Lower leg skin (tissue), 4 donors: Measurements from ENCODE around the gene HAAO. TPM values are rescaled to one million over a fixed set of nuclear protein-coding genes. Genes with fewer than 3 reads are reported as not detected.

Source experiments
- DNase-seq, 2 donors: peaks; one replicate each; pipeline ENCODE4 v3.0.0-alpha.2; 2019; ENCODE audit warnings: low spot score in 2 of 2
- H3K4me3 ChIP-seq: fragments of 200-600 bp; sonication (generic); 2 replicates; pipeline ENCODE4 v1.5.1; 2017; ENCODE audit warnings: mild to moderate bottlenecking, low read depth; ENCODE audit not compliant: poor library complexity, severe bottlenecking
- POLR2A ChIP-seq, 2 donors: fragments of 450-650 bp; IDR thresholded peaks; one replicate each; pipeline ENCODE4 v1.6.1; 2016 to 2017; ENCODE audit warnings: antibody characterized with exemption in 2 of 2, mild to moderate bottlenecking in 1 of 2, moderate library complexity in 1 of 2
- WGBS, 2 donors: methylation state at CpG; one replicate each; pipeline ENCODE4 v1.1.5; 2018; 5-methylcytosine and 5-hydroxymethylcytosine counted together
- intact Hi-C: fragments of 100-400 bp; cut with DNase I; formaldehyde crosslinking; loops from one replicate; pipeline ENCODE4 v1.15.0; 2023; ENCODE audit warnings: low total_unique reads
- total RNA-seq, 4 donors: library from RNA; depleted of rRNA; stranded (reverse); fragments of >200 nt; gene quantifications; one replicate each; pipeline ENCODE4 v1.1.0, GENCODE V29; 2016
- TF ChIP-seq, protein P1 (sequence below), 3 donors: fragments of 450-650 bp; IDR thresholded peaks; one replicate each; pipeline ENCODE4 v1.5.1; 2016; ENCODE audit warnings: antibody characterized with exemption in 3 of 3, mild to moderate bottlenecking in 3 of 3, moderate library complexity in 2 of 3

HAAO gene
- total RNA-seq, 4 donors from 2014 or later: 1.7 to 4.3 (median 3.3) TPM

DNA sequence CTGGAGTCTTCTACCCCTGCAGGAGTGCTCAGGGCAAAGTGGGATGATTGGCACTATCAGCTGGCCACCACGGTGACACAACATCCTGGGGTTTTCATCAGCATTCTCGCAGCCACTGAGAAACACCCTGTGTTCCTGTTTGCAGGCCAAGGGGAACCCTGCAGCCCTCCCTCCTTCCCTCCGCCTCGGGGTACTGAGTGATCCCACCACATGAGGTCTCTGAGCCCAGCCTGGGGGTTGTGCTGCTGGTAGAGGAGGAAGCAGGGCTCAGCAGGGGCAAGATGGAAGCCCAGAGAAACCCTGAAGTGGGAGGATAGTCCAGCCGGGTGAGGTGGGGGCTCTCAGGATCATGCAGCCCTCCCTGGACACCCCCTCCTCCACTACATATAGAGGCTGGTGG lies 28.3 kb downstream of the HAAO start, which contains the start of gene OXER1:
Gene OXER1 (minus strand): TSS at position 40 of the 400 bp plus-strand sequence. CDS start 73 bp downstream, outside the sequence.
- H3K4me3 ChIP-seq: no peak within 1 kb of the TSS
- no peak for TF ChIP-seq POLR2A (IDR thresholded peaks at IDR 0.05)
- TF ChIP-seq, protein P1, sequence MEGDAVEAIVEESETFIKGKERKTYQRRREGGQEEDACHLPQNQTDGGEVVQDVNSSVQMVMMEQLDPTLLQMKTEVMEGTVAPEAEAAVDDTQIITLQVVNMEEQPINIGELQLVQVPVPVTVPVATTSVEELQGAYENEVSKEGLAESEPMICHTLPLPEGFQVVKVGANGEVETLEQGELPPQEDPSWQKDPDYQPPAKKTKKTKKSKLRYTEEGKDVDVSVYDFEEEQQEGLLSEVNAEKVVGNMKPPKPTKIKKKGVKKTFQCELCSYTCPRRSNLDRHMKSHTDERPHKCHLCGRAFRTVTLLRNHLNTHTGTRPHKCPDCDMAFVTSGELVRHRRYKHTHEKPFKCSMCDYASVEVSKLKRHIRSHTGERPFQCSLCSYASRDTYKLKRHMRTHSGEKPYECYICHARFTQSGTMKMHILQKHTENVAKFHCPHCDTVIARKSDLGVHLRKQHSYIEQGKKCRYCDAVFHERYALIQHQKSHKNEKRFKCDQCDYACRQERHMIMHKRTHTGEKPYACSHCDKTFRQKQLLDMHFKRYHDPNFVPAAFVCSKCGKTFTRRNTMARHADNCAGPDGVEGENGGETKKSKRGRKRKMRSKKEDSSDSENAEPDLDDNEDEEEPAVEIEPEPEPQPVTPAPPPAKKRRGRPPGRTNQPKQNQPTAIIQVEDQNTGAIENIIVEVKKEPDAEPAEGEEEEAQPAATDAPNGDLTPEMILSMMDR (IDR thresholded peaks at IDR 0.05): no peak
- 76 to 83% methylated on average over 5 of the region's 5 CpGs for WGBS, 2 donors
- DNase-seq: no peak
- intact Hi-C loops: no loop called here

DNA sequence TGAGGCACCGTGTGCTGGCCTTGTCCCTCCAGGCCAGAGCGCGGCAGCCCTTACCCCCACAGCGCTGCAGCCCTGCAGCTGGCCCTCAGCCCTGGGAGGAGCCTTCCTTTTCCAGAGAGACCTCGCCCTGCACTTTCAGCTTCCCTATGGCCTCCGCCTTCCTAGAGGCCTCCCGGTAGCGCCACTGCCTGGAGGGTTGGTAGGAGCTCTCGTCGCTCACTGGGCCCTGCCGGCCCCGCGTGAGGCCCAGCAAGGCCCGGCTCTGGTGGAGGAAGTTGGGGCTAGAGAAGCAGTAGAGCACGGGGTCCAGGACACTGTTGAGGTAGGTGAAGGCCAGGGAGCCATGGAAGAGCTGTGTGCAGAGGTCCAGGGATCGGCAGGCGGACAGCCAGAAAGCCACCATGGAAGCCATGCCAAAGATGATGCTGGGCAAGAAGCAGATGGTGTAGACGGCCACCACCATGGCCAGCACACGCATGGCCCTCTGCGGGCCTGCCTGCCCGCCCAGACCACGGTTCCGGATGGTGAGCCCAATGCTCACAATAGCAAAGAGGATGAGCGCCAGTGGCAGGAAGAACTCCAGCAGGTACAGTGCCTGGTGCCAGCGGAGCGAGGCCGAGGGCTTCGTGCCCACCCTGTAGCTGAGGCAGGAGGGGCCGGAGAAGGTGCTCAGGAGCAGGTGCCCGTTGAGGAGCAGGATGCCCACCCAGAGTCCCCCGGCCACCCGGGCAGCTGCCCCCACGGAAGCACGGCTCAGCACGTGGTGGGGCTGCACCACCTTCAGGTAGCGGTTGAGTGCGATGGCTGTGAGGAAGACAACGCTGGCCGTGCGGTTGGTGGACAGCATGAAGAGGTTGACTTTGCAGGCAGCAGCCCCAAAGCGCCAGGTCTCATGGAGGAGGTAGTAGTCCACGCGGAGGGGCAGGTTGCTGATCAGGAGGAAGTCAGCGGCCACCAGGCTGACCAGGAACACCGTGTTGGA lies 29.3 kb downstream of the HAAO start:
- TF ChIP-seq POLR2A (IDR thresholded peaks at IDR 0.05): no peak
- TF ChIP-seq, protein P1 (IDR thresholded peaks at IDR 0.05): no peak
- WGBS, 2 donors: 94 to 96% methylated on average over 45 of the region's 45 CpGs
- no peak overlapping the region for H3K4me3 ChIP-seq
- DNase-seq: no peak
- intact Hi-C loops: no loop called here

DNA sequence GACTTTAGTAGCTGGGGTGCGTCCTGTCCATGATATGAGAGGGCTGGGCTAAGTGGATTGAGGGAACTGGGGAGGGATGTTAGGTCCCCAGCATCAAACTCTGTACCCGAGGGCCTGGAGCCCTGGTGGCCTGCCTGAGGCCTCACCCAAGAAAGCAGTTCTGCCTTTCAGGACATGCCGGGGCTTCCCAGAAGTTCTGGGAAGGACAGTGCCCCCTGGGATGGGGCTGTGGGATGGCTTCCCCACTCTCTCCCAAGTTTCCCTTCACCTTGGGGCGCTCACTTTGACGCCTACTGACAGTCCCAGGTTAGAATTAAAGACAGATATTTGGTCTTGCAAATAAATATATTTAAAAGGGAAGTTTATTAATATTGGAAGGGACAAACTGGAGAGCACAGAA lies 30.2 kb downstream of the HAAO start:
- no peak overlapping the region for H3K4me3 ChIP-seq
- TF ChIP-seq POLR2A (IDR thresholded peaks at IDR 0.05): no peak
- TF ChIP-seq, protein P1 (IDR thresholded peaks at IDR 0.05): no peak
- WGBS, 2 donors: 90 to 96% methylated on average over 5 of the region's 5 CpGs
- no peak for DNase-seq
- intact Hi-C loops: no loop called here

DNA sequence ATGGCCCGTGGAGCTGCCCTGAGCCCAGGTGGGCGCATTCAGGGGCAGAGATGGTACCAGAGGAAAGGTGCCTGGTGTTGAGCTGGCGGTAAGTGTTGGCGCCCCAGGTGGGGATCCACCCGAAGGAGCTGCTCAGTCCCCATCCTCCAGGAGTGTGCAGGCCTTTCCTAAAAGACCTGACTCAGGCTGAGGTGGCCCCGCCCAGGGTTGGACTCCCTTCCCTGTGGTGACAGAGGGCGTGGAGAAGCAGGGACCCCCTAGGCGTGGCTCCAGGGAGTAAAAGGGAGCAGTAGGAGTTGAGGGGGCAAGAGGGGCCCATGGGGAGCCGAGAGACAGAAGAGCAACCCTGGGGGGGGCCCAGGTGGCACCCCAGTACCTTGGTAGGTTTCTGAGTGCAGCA lies 30.8 kb downstream of the HAAO start:
- no peak overlapping the region for H3K4me3 ChIP-seq
- TF ChIP-seq, protein P1 (IDR thresholded peaks at IDR 0.05): no peak
- no peak for TF ChIP-seq POLR2A (IDR thresholded peaks at IDR 0.05)
- intact Hi-C loops: no loop called here
- WGBS, 2 donors: 87 to 90% methylated on average over 9 of the region's 9 CpGs
- no peak for DNase-seq

DNA sequence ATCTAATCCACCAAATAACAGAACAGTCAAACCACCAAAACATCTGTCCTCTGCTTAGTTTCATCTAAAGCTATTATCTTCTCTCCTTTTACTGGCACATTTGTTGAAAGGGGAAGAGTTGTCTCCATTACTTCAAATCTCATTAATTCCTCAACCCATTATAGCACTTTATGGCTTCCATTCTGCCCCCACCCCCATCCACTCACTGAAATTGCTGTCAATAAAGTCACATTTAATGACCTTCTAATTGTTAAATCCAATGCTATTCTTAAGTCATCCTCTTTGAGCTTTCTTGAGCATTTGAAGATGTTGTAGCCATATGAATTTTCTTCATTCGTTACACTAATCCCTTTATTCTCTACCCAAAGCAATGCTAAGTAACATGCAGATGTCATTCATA lies 33.6 kb downstream of the HAAO start:
- intact Hi-C loops: no loop called here
- TF ChIP-seq, protein P1 (IDR thresholded peaks at IDR 0.05): no peak
- TF ChIP-seq POLR2A (IDR thresholded peaks at IDR 0.05): no peak
- H3K4me3 ChIP-seq: no peak overlapping the region
- whole genome bisulfite sequencing, 2 donors: 96 to 97% methylated on average over 1 of the region's 1 CpG
- DNase-seq: no peak
